IPS DF 6.9 (cell line): Measurements from ENCODE around the gene FSCB.

ENCODE experiments used
- DNase-seq: peaks from one replicate; pipeline ENCODE4 v3.0.0-alpha.2; 2013; ENCODE audit warnings: low read depth, low spot score
- H3K27ac ChIP-seq: one replicate; pipeline ENCODE4 v1.5.1; 2013; ENCODE audit warnings: low read length, control low read depth
- H3K27me3 ChIP-seq: 2 replicates; pipeline ENCODE4 v1.6.1; 2013; ENCODE audit warnings: mild to moderate bottlenecking, low read length; ENCODE audit not compliant: control insufficient read depth, insufficient read depth
- H3K36me3 ChIP-seq: 2 replicates; pipeline ENCODE4 v1.6.1; 2013; ENCODE audit warnings: low read length; ENCODE audit not compliant: control insufficient read depth, insufficient read depth
- H3K4me1 ChIP-seq: 2 replicates; pipeline ENCODE4 v1.6.1; 2013; ENCODE audit warnings: low read length; ENCODE audit not compliant: control insufficient read depth, insufficient read depth
- H3K4me3 ChIP-seq: 2 replicates; pipeline ENCODE4 v1.5.1; 2013; ENCODE audit warnings: mild to moderate bottlenecking, low read length
- H3K9me3 ChIP-seq: 2 replicates; pipeline ENCODE4 v1.6.1; 2013; ENCODE audit warnings: low read length, inconsistent platforms; ENCODE audit not compliant: control insufficient read depth, insufficient read depth
- WGBS: extraction: QIAGEN DNeasy Blood & Tissue Kit; methylation state at CpG from one replicate; pipeline ENCODE4 v1.1.7; 2013; ENCODE audit warnings: mixed read lengths, missing lambda C conversion rate; ENCODE audit not compliant: insufficient read length, insufficient coverage; 5-methylcytosine and 5-hydroxymethylcytosine counted together

Gene FSCB

GRCh38 chr14:44494137-44494536 lies 12.9 kb downstream of the FSCB start:
- Histone ChIP-seq H3K27ac (no peak overlapping the region), H3K36me3 (no peaks in the 10 kb centered on the region), H3K4me1 (no peaks in the 10 kb centered on the region), H3K27me3 (no peaks in the 10 kb centered on the region), H3K9me3 (no peaks in the 10 kb centered on the region), H3K4me3 (no peak overlapping the region)
- no peak for DNase-seq

DNA sequence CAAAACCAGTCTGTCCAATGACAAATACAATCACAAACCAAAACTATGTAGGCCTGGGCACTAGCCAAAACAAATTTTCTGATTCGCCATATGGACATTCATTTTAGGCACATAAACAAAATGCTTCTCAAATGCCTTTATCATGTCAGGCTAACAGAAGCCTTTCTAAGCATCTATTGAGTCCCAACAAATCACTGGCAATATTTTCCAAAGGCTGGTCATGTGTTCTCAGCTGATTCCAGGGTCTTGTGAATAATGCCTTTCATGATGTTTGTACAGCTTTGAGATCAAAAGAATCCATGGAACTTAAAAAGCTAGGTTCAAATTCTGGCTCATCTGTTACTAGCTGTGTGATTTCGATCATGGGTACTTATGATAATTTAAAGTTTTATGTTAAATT lies 16.1 kb downstream of the FSCB start:
- WGBS = no CpG with 5 or more reads among the region's 2 CpGs

DNA sequence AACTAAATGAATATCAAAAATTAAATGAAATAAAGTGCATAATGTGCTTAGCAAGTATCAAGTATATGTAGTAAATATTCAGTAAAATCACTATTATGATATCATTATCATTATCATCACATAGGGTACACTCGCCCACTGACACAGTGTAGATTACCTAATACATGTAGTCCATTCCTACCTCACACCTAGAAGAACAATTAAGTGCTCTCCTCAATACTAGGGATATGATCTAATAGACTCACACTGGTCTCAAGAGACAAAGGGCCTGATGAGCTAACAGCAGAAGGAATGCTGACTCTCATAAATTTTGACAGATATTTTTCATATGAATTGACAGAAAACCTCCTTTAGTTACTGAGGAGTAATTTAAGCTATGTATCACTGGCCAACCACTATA lies 29.1 kb downstream of the FSCB start:
- WGBS = no CpG with 5 or more reads among the region's 1 CpG
- Histone ChIP-seq H3K4me3 (no peak overlapping the region), H3K27me3 (no peaks in the 10 kb centered on the region)

More for the DNA sequence above, 16.1 kb downstream of the FSCB start:
- H3K27ac ChIP-seq = no peak overlapping the region
- no peaks in the 10 kb centered on the region for H3K36me3 ChIP-seq
- no peak for DNase-seq
- H3K4me1 ChIP-seq = no peaks in the 10 kb centered on the region
- no peaks in the 10 kb centered on the region for H3K27me3 ChIP-seq
- no peaks in the 10 kb centered on the region for H3K9me3 ChIP-seq
- no peak overlapping the region for H3K4me3 ChIP-seq

GRCh38 chr14:44468771-44469170 lies 38.3 kb downstream of the FSCB start:
- Histone ChIP-seq H3K27me3 (no peaks in the 10 kb centered on the region), H3K9me3 (no peaks in the 10 kb centered on the region), H3K27ac (no peak overlapping the region), H3K36me3 (no peaks in the 10 kb centered on the region), H3K4me3 (no peak overlapping the region), H3K4me1 (no peaks in the 10 kb centered on the region)
- no peak for DNase-seq

More for the DNA sequence above, 29.1 kb downstream of the FSCB start:
- Histone ChIP-seq H3K27ac (no peak overlapping the region), H3K9me3 (no peaks in the 10 kb centered on the region), H3K36me3 (no peaks in the 10 kb centered on the region), H3K4me1 (no peaks in the 10 kb centered on the region)
- DNase-seq = no peak

- no peak for DNase-seq
- no peaks in the 10 kb centered on the region; the same call in 1 of the 2 replicates for H3K4me1 ChIP-seq
- no peak overlapping the region for H3K4me3 ChIP-seq
- H3K9me3 ChIP-seq = no peaks in the 10 kb centered on the region
- no peaks in the 10 kb centered on the region for H3K36me3 ChIP-seq
- WGBS = no CpG with 5 or more reads among the region's 4 CpGs
- H3K27ac ChIP-seq = no peak overlapping the region
- H3K27me3 ChIP-seq = no peaks in the 10 kb centered on the region
These were observed 43.6 kb downstream of the FSCB start for GRCh38 chr14:44463356-44464004.

DNA sequence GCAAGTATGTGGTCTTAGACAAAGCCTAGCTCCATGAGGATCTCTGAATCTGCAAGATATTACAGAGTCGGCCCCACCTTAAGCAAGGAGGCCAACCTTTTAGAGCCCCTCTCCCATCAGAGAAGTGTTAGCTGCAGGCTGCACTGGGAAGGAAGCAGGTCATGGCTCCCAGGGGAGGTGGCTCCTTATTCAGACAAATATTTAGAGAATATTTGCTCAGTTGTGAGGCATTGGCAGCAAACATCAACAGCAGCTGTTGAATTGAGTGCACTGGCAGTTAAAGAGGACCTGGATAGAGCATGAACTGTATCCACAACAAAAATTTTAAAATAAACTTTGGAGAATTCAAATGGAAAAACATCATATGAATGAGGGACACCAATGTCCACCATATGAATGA lies 44.7 kb downstream of the FSCB start:
- DNase-seq = no peak
- no peaks in the 10 kb centered on the region for H3K9me3 ChIP-seq
- no peaks in the 10 kb centered on the region for H3K27me3 ChIP-seq
- no CpG with 5 or more reads among the region's 1 CpG for WGBS
- H3K27ac ChIP-seq = no peak overlapping the region
- no peaks in the 10 kb centered on the region for H3K36me3 ChIP-seq
- H3K4me1 ChIP-seq = no peaks in the 10 kb centered on the region; the same call in 1 of the 2 replicates
- H3K4me3 ChIP-seq = no peak overlapping the region

DNA sequence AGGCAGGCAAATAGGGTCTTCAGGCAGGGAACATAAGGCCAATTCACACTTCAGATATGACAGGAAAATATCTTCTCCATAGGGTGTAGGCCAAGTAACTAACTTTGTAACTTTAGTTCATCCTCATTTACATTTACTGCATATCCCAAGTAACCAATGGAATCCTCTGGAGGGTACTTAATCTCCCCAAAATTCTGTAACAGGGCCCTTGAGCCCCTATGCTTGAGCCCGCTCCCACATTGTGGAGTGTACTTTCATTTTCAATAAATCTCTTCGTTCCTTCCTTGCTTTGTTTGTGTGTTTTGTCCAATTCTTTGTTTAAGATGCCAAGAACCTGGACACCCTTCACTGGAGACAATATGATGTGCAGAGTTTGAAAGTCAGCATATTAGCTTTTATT lies 45.3 kb downstream of the FSCB start:
- H3K4me1 ChIP-seq = no peaks in the 10 kb centered on the region; the same call in 1 of the 2 replicates
- no peak overlapping the region for H3K4me3 ChIP-seq
- H3K36me3 ChIP-seq = no peaks in the 10 kb centered on the region
- no peaks in the 10 kb centered on the region for H3K9me3 ChIP-seq
- no peaks in the 10 kb centered on the region for H3K27me3 ChIP-seq
- no peak for DNase-seq
- no peak overlapping the region for H3K27ac ChIP-seq
- whole genome bisulfite sequencing = no CpG with 5 or more reads among the region's 2 CpGs
